Adipocyte (in vitro differentiated cells): ENCODE results near the gene PHF19.
A peak's percentile ranks its signal among the peaks of the same experiment; 100 is the strongest.

Experiments
- DNase-seq: peaks from one replicate; pipeline ENCODE4 v3.0.0-alpha.2; 2015; ENCODE audit warnings: low read depth
- H3K27me3 ChIP-seq: replicated peaks from 2 replicates; pipeline ENCODE4 v1.7.0; 2013; ENCODE audit warnings: mild to moderate bottlenecking, low read length, moderate library complexity; ENCODE audit not compliant: control insufficient read depth, insufficient read depth
- H3K36me3 ChIP-seq: 2 replicates; pipeline ENCODE4 v1.7.0; 2013; ENCODE audit warnings: low read length, mild to moderate bottlenecking, moderate library complexity; ENCODE audit not compliant: control insufficient read depth, insufficient read depth, severe bottlenecking
- H3K4me1 ChIP-seq: 2 replicates; pipeline ENCODE4 v1.7.0; 2013; ENCODE audit warnings: mild to moderate bottlenecking, low read length, moderate library complexity; ENCODE audit not compliant: control insufficient read depth, insufficient read depth
- H3K4me3 ChIP-seq: 2 replicates; pipeline ENCODE4 v1.7.0; 2013; ENCODE audit warnings: mild to moderate bottlenecking, low read length, moderate library complexity
- H3K9ac ChIP-seq: 2 replicates; pipeline ENCODE4 v1.7.0; 2013; ENCODE audit warnings: mild to moderate bottlenecking, low read length, moderate library complexity
- H3K9me3 ChIP-seq: 2 replicates; pipeline ENCODE4 v1.7.0; 2013; ENCODE audit warnings: mild to moderate bottlenecking, low read length, moderate library complexity; ENCODE audit not compliant: control insufficient read depth

Gene PHF19

GRCh38 chr9:120855827-120856670 is 20.9 kb downstream of the PHF19 start:
- no peak overlapping the region for H3K9ac ChIP-seq
- H3K9me3 ChIP-seq, result no peaks in the 10 kb centered on the region
- H3K27me3 ChIP-seq, result no peaks in the 10 kb centered on the region
- no peaks in the 10 kb centered on the region for H3K4me1 ChIP-seq
- H3K36me3 ChIP-seq, result peaks cover 10% of the 10 kb centered on the region
- H3K4me3 ChIP-seq, result no peak overlapping the region
- DNase-seq, result no peak

GRCh38 chr9:120854596-120855327 is 22.2 kb downstream of the PHF19 start:
- Histone ChIP-seq H3K9me3 (no peaks in the 10 kb centered on the region), H3K4me3 (no peak overlapping the region), H3K36me3 (peaks cover 5% of the 10 kb centered on the region), H3K27me3 (no peaks in the 10 kb centered on the region), H3K4me1 (no peaks in the 10 kb centered on the region), H3K9ac (no peak overlapping the region)
- DNase-seq, result no peak

- H3K9ac ChIP-seq, result no peak overlapping the region
- no peak overlapping the region for H3K4me3 ChIP-seq
- no peaks in the 10 kb centered on the region for H3K27me3 ChIP-seq
- no peak for DNase-seq
- H3K4me1 ChIP-seq, result no peaks in the 10 kb centered on the region
- peaks cover 5% of the 10 kb centered on the region for H3K36me3 ChIP-seq
- no peaks in the 10 kb centered on the region for H3K9me3 ChIP-seq
Observed at GRCh38 chr9:120853198-120853597, 23.8 kb downstream of the PHF19 start.

DNA sequence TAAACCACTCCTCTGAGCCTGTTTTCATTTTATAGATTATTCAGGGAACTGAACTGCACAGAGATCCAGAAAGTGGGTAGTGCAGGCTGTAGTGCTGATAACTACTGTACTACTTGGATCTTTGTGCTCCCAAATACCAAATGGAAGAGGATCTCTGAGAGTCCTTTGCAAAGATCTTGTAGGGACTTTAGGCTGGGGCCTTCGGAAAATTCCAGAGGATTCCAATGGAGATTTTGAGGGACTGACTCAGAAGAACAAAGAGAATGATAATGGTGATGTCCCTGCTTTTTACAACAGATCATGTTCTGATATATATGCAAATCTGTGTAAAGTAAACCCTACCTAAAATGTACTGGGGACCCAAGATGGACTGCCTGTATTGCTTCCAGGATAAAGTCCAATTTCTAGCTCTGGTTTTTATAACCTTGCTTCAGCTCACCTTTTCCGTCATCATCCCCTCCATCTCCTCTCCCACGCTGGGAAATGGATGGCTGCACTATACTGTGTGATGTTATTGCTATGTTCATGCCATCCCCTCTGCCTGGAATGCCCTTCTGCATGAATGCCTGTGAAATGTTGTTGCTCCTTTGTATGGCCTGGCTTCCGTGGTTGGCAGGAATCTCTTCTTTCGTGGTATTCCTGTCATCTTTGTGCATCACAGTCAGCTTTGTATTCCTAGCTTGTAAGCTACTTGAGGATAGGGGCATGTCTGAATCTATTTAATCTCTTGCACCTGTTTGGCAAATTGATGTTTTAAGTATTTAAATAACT is 24.6 kb downstream of the PHF19 start:
- Histone ChIP-seq H3K9me3 (no peaks in the 10 kb centered on the region), H3K9ac (no peak overlapping the region), H3K4me1 (no peaks in the 10 kb centered on the region), H3K36me3 (peaks cover 5% of the 10 kb centered on the region), H3K27me3 (no peaks in the 10 kb centered on the region), H3K4me3 (no peak overlapping the region)
- DNase-seq, result no peak

GRCh38 chr9:120851449-120851848 is 25.5 kb downstream of the PHF19 start:
- no peak for DNase-seq
- Histone ChIP-seq H3K9ac (no peak overlapping the region), H3K4me3 (no peak overlapping the region), H3K36me3 (peaks cover 5% of the 10 kb centered on the region), H3K9me3 (no peaks in the 10 kb centered on the region), H3K27me3 (no peaks in the 10 kb centered on the region), H3K4me1 (no peaks in the 10 kb centered on the region)

- Histone ChIP-seq H3K27me3 (no peaks in the 10 kb centered on the region), H3K36me3 (peaks cover 13% of the 10 kb centered on the region), H3K4me1 (no peaks in the 10 kb centered on the region), H3K9ac (no peak overlapping the region), H3K9me3 (no peaks in the 10 kb centered on the region), H3K4me3 (no peak overlapping the region)
- DNase-seq, result no peak
Observed at GRCh38 chr9:120850315-120850714, 26.7 kb downstream of the PHF19 start.

GRCh38 chr9:120846906-120847305 is 30.1 kb downstream of the PHF19 start:
- peaks cover 8% of the 10 kb centered on the region for H3K4me1 ChIP-seq
- peaks cover 14% of the 10 kb centered on the region for H3K36me3 ChIP-seq
- H3K27me3 ChIP-seq, result no peaks in the 10 kb centered on the region
- no peak overlapping the region for H3K9ac ChIP-seq
- DNase-seq, result no peak
- H3K4me3 ChIP-seq, result no peak overlapping the region
- no peaks in the 10 kb centered on the region for H3K9me3 ChIP-seq

- Histone ChIP-seq H3K4me3 (no peak overlapping the region), H3K36me3 (peaks cover 9% of the 10 kb centered on the region), H3K9me3 (no peaks in the 10 kb centered on the region), H3K9ac (no peak overlapping the region), H3K27me3 (no peaks in the 10 kb centered on the region), H3K4me1 (peaks cover 12% of the 10 kb centered on the region)
- DNase-seq, result no peak
Observed at GRCh38 chr9:120846251-120846889, 30.6 kb downstream of the PHF19 start.

DNA sequence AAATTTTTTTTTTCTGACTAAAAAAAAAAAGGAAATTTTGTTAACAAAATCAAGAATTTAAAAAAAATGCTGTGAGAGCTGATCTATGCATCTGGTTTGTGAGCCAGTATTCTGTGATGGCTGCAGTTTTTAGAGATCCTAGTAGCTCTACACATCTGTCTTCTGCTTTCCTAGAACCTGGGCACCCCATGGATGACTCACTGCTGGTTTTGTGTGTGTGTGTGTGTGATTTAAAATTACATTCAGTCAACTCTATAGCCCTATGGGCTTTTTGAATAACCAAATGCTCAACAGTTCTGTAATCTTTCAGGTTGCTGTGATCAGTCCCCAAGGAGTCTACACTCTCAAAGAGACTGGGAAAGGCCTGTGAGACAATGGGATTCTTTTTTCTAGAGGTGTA is 31.7 kb downstream of the PHF19 start:
- peaks cover 8% of the 10 kb centered on the region for H3K36me3 ChIP-seq
- H3K9ac ChIP-seq, result no peak overlapping the region
- H3K9me3 ChIP-seq, result no peaks in the 10 kb centered on the region
- no peak overlapping the region for H3K4me3 ChIP-seq
- H3K27me3 ChIP-seq, result no peaks in the 10 kb centered on the region
- peaks cover 12% of the 10 kb centered on the region for H3K4me1 ChIP-seq
- no peak for DNase-seq

- Histone ChIP-seq H3K9ac (peak within 1 kb of the TSS; percentile 98), H3K4me1 (peaks cover 20% of the 10 kb centered on the region), H3K27me3 (no peaks in the 10 kb centered on the region), H3K36me3 (peaks cover 8% of the 10 kb centered on the region), H3K9me3 (no peaks in the 10 kb centered on the region), H3K4me3 (peak within 1 kb of the TSS; percentile 96)
- peak; percentile 100 for DNase-seq
Observed at GRCh38 chr9:120842685-120843485, 34.1 kb downstream of the PHF19 start, which contains the start of gene PSMD5. PSMD5 (minus strand) TSS chr9:120842922; CDS start chr9:120842909, 13 bp downstream.
